ENCODE measurements around the gene CPO. TPM values are rescaled to one million over a fixed set of nuclear protein-coding genes. Genes with fewer than 3 reads are reported as not detected.
"Not testable (repeated sequence)": the region's sequence is repeated elsewhere in the genome, so short reads cannot be mapped to it uniquely, and the experiment has no call there.

CPO gene
- total RNA-seq, 1 donor from 2014 or later, result 0.47 TPM

DNA sequence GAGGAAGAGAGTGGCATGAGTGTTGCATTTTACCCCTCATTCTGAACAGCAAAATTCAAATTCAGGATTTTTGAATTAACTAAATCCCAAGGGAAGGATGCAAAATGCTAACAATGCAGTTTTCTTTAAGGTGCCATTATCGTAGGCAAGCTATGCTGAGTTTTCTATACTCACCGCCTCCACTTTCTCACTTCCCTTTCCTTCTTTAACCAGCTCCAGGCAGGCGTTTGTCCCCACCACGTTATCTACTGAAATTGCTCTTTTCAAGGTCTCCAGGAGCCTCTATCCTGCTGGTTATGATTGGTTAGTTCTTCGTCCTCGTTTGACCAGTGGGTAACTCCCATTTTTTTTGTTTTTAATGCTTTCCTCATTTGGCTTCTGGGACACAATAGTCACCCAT, 1.8 kb upstream of the CPO start:
- Mint-ChIP-seq H3K36me3 (ENCODE audit: low read depth) (peaks cover 3% of the 10 kb centered on the region), H3K4me3 (no peak overlapping the region), H3K9me3 (peaks cover 5% of the 10 kb centered on the region), H3K27me3 (ENCODE audit: low read depth) (peaks cover 3% of the 10 kb centered on the region), H3K27ac (ENCODE audit: unreplicated experiment) (no peak overlapping the region), H3K4me1 (no peaks in the 10 kb centered on the region)
- DNase-seq (ENCODE audit: low read depth, low spot score), result no peak
- no peak for TF ChIP-seq CTCF (conservative IDR thresholded peaks at IDR 0.05)

GRCh38 chr2:206940546-206940945, 1.2 kb downstream of the CPO start:
- H3K27ac Mint-ChIP-seq (ENCODE audit: unreplicated experiment), result no peak overlapping the region

DNA sequence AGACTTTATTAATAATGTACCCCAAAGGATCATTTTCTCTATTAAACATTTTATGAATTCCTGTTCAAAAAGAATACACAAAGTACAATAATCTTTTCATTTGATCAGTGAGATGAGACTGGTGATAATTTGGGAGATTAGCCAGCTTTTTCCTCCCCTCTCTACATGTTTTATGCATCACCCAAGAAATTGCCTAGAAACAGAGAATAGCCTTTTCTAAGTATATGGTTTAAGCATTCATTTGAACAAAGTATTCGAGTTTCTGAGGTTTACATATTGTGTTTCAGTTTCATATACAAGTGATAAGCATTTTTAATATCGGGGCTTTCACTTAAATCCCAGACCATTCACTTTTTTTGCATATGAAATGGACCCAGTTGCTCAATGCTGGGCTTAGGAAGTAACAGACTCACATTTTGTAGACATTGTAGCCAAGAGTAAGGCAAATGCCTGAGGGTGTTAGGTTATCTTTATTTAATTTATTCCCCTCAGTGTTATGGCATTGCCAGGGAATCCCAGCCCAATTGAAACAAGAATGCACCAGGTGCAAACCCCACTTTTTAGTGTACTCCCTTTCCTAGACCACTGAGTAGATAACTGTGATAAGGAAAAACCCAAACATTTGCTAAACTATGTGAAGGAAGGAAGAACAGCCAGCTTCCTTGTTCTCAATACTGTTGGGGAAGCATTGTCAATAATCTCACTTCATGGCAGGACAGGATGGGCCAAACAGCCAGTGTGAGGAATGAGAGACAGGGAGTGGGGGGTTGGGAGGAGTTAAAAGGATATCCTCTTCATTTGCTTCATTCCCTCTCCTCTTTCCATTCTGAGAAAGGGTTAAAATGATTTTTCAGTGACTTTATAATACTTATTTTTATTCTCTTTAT, 3.5 kb downstream of the CPO start:
- Mint-ChIP-seq H3K9me3 (peaks cover 6% of the 10 kb centered on the region), H3K36me3 (ENCODE audit: low read depth) (peaks cover 4% of the 10 kb centered on the region), H3K4me3 (no peak overlapping the region), H3K27me3 (ENCODE audit: low read depth) (peaks cover under 1% of the 10 kb centered on the region), H3K27ac (ENCODE audit: unreplicated experiment) (no peak overlapping the region), H3K4me1 (no peaks in the 10 kb centered on the region)
- TF ChIP-seq CTCF (conservative IDR thresholded peaks at IDR 0.05), result no peak
- no peak for DNase-seq (ENCODE audit: low read depth, low spot score)

More at GRCh38 chr2:206940546-206940945, 1.2 kb downstream of the CPO start:
- H3K9me3 Mint-ChIP-seq, result peaks cover 5% of the 10 kb centered on the region
- peaks cover 3% of the 10 kb centered on the region for H3K36me3 Mint-ChIP-seq (ENCODE audit: low read depth)
- DNase-seq (ENCODE audit: low read depth, low spot score), result no peak
- no peak overlapping the region for H3K4me3 Mint-ChIP-seq
- peaks cover 3% of the 10 kb centered on the region for H3K27me3 Mint-ChIP-seq (ENCODE audit: low read depth)
- no peak for TF ChIP-seq CTCF (conservative IDR thresholded peaks at IDR 0.05)
- no peaks in the 10 kb centered on the region for H3K4me1 Mint-ChIP-seq

- Mint-ChIP-seq H3K27me3 (ENCODE audit: low read depth) (peaks cover 32% of the 10 kb centered on the region), H3K9me3 (peaks cover 12% of the 10 kb centered on the region), H3K36me3 (ENCODE audit: low read depth) (peaks cover 13% of the 10 kb centered on the region)
- H3K27ac Mint-ChIP-seq (ENCODE audit: unreplicated experiment); DNase-seq (ENCODE audit: low read depth, low spot score); H3K4me3 Mint-ChIP-seq; H3K4me1 Mint-ChIP-seq: not testable (repeated sequence)
Observed at GRCh38 chr2:206953404-206953803, 14.1 kb downstream of the CPO start.

- no peak overlapping the region for H3K27ac Mint-ChIP-seq (ENCODE audit: unreplicated experiment)
- peaks cover 9% of the 10 kb centered on the region for H3K9me3 Mint-ChIP-seq
- peaks cover 45% of the 10 kb centered on the region for H3K27me3 Mint-ChIP-seq (ENCODE audit: low read depth)
- DNase-seq (ENCODE audit: low read depth, low spot score), result no peak
- no peak overlapping the region for H3K4me3 Mint-ChIP-seq
- peaks cover 9% of the 10 kb centered on the region for H3K36me3 Mint-ChIP-seq (ENCODE audit: low read depth)
- TF ChIP-seq CTCF (conservative IDR thresholded peaks at IDR 0.05), result no peak
- H3K4me1 Mint-ChIP-seq, result no peaks in the 10 kb centered on the region
Observed at GRCh38 chr2:206955253-206955652, 15.9 kb downstream of the CPO start.

- Mint-ChIP-seq H3K4me1 (no peaks in the 10 kb centered on the region), H3K27ac (ENCODE audit: unreplicated experiment) (no peak overlapping the region), H3K27me3 (ENCODE audit: low read depth) (peaks cover 72% of the 10 kb centered on the region), H3K36me3 (ENCODE audit: low read depth) (peaks cover 6% of the 10 kb centered on the region), H3K4me3 (no peak overlapping the region), H3K9me3 (peaks cover 8% of the 10 kb centered on the region)
- TF ChIP-seq CTCF (conservative IDR thresholded peaks at IDR 0.05), result no peak
- no peak for DNase-seq (ENCODE audit: low read depth, low spot score)
Observed at GRCh38 chr2:206958261-206958660, 18.9 kb downstream of the CPO start.

All from neural crest cell (in vitro differentiated cells).